H9 (cell line): ENCODE measurements around the gene GSTO2. TPM values are rescaled to one million over a fixed set of nuclear protein-coding genes. Genes with fewer than 3 reads are reported as not detected.

Experiments
- DNase-seq: peaks from one replicate; pipeline ENCODE4 v3.0.0-alpha.2; 2017
- H2AFZ ChIP-seq: one replicate; pipeline ENCODE4 v1.6.1; 2013; ENCODE audit warnings: mild to moderate bottlenecking, low read length, control low read depth, moderate library complexity
- H2AK5ac ChIP-seq: 2 replicates; pipeline ENCODE4 v1.6.1; 2013; ENCODE audit warnings: low read length, control low read depth, mixed read lengths; ENCODE audit not compliant: insufficient read length
- H2BK120ac ChIP-seq: one replicate; pipeline ENCODE4 v1.6.1; 2013; ENCODE audit warnings: low read depth, mild to moderate bottlenecking, low read length, control low read depth, inconsistent platforms; ENCODE audit not compliant: poor library complexity, severe bottlenecking
- H2BK12ac ChIP-seq: 2 replicates; pipeline ENCODE4 v1.6.1; 2013; ENCODE audit warnings: low read length, control low read depth, mixed read lengths, low read depth; ENCODE audit not compliant: insufficient read length
- H2BK15ac ChIP-seq: 2 replicates; pipeline ENCODE4 v1.6.1; 2013; ENCODE audit warnings: low read depth, low read length, control low read depth
- H2BK20ac ChIP-seq: one replicate; pipeline ENCODE4 v1.6.1; 2013; ENCODE audit warnings: low read depth, mild to moderate bottlenecking, low read length, control low read depth, inconsistent platforms; ENCODE audit not compliant: poor library complexity, severe bottlenecking
- H2BK5ac ChIP-seq: 2 replicates; pipeline ENCODE4 v1.6.1; 2013; ENCODE audit warnings: low read length, control low read depth, mixed read lengths; ENCODE audit not compliant: insufficient read length
- H3K14ac ChIP-seq: 2 replicates; pipeline ENCODE4 v1.6.1; 2013; ENCODE audit warnings: low read length, control low read depth; ENCODE audit not compliant: insufficient read depth
- H3K18ac ChIP-seq: 2 replicates; pipeline ENCODE4 v1.6.1; 2013; ENCODE audit warnings: low read depth, mild to moderate bottlenecking, mixed read lengths, low read length, control low read depth; ENCODE audit not compliant: insufficient read length
- H3K23ac ChIP-seq: 2 replicates; pipeline ENCODE4 v1.6.1; 2013; ENCODE audit warnings: low read length, control low read depth, mixed read lengths, low read depth; ENCODE audit not compliant: insufficient read length
- H3K23me2 ChIP-seq: 2 replicates; pipeline ENCODE4 v1.6.1; 2013; ENCODE audit warnings: low read depth, mild to moderate bottlenecking, mixed read lengths, low read length, control low read depth; ENCODE audit not compliant: insufficient read length, poor library complexity, severe bottlenecking
- H3K27ac ChIP-seq: 2 replicates; pipeline ENCODE4 v1.5.1; 2013; ENCODE audit warnings: low read length, control low read depth, mixed read lengths, low read depth; ENCODE audit not compliant: insufficient read length
- H3K27me3 ChIP-seq: 2 replicates; pipeline ENCODE4 v1.6.1; 2013; ENCODE audit warnings: low read length, control low read depth, inconsistent platforms; ENCODE audit not compliant: insufficient read depth
- H3K4ac ChIP-seq: 2 replicates; pipeline ENCODE4 v1.6.1; 2013; ENCODE audit warnings: low read depth, mild to moderate bottlenecking, control low read depth, inconsistent platforms, low read length, moderate library complexity
- H3K4me1 ChIP-seq: 2 replicates; pipeline ENCODE4 v1.6.1; 2013; ENCODE audit warnings: low read length, control low read depth, inconsistent platforms; ENCODE audit not compliant: insufficient read depth
- H3K4me2 ChIP-seq: 2 replicates; pipeline ENCODE4 v1.6.1; 2013; ENCODE audit warnings: low read length, control low read depth, mixed read lengths; ENCODE audit not compliant: insufficient read length, insufficient read depth
- H3K56ac ChIP-seq: 2 replicates; pipeline ENCODE4 v1.6.1; 2013; ENCODE audit warnings: low read depth, mild to moderate bottlenecking, mixed read lengths, low read length, control low read depth; ENCODE audit not compliant: insufficient read length
- H3K79me1 ChIP-seq: 2 replicates; pipeline ENCODE4 v1.6.1; 2013; ENCODE audit warnings: low read depth, mild to moderate bottlenecking, moderate library complexity, low read length, control low read depth, inconsistent platforms; ENCODE audit not compliant: insufficient read depth, poor library complexity, severe bottlenecking
- H3K79me2 ChIP-seq: 2 replicates; pipeline ENCODE4 v1.6.1; 2013; ENCODE audit warnings: low read length, control low read depth, inconsistent platforms; ENCODE audit not compliant: insufficient read depth
- H3K9ac ChIP-seq: 2 replicates; pipeline ENCODE4 v1.6.1; 2013; ENCODE audit warnings: low read length, control low read depth, mixed read lengths; ENCODE audit not compliant: insufficient read length; ENCODE audit errors: extremely low read depth
- H3K9me3 ChIP-seq: one replicate; pipeline ENCODE4 v1.6.1; 2013; ENCODE audit warnings: low read depth, low read length, inconsistent platforms; ENCODE audit not compliant: control insufficient read depth
- H3T11ph ChIP-seq: one replicate; pipeline ENCODE4 v1.6.1; 2013; ENCODE audit warnings: mild to moderate bottlenecking, low read length, control low read depth, inconsistent platforms
- H4K20me1 ChIP-seq: one replicate; pipeline ENCODE4 v1.6.1; 2013; ENCODE audit not compliant: control insufficient read depth, insufficient read length, insufficient read depth
- H4K5ac ChIP-seq: 2 replicates; pipeline ENCODE4 v1.6.1; 2013; ENCODE audit warnings: low read depth, mild to moderate bottlenecking, mixed read lengths, low read length, control low read depth; ENCODE audit not compliant: insufficient read length
- H4K8ac ChIP-seq: replicated peaks from 2 replicates; pipeline ENCODE4 v1.6.1; 2013; ENCODE audit warnings: low read length, control low read depth, mixed read lengths, low read depth; ENCODE audit not compliant: insufficient read length
- H4K91ac ChIP-seq: 2 replicates; pipeline ENCODE4 v1.6.1; 2013; ENCODE audit warnings: low read depth, mild to moderate bottlenecking, moderate library complexity, mixed read lengths, low read length, control low read depth; ENCODE audit not compliant: insufficient read length
- H3K27ac Mint-ChIP-seq, 3 experiments: 2 replicates in 2 of 3; 3 replicates in 1 of 3; pipeline ENCODE4 v1.8.0; 2020 to 2021; ENCODE audit warnings: mixed read lengths in 3 of 3, mild to moderate bottlenecking in 1 of 3, moderate library complexity in 1 of 3
- H3K27me3 Mint-ChIP-seq: 2 replicates; pipeline ENCODE4 v1.8.0; 2021; ENCODE audit warnings: low read depth, mild to moderate bottlenecking, moderate library complexity, mixed read lengths
- H3K36me3 Mint-ChIP-seq, 3 experiments: 2 replicates in 2 of 3; 3 replicates in 1 of 3; pipeline ENCODE4 v1.8.0; 2020 to 2021; ENCODE audit warnings: low read depth in 3 of 3, mixed read lengths in 3 of 3; ENCODE audit not compliant: insufficient read depth in 1 of 3
- H3K4me1 Mint-ChIP-seq, 2 experiments: 2 replicates each; pipeline ENCODE4 v1.8.0; 2020; ENCODE audit warnings: mixed read lengths in 2 of 2
- H3K4me3 Mint-ChIP-seq, 2 experiments: 2 replicates in 1 of 2; 3 replicates in 1 of 2; pipeline ENCODE4 v1.8.0; 2020 to 2021; ENCODE audit warnings: mild to moderate bottlenecking in 2 of 2, mixed read lengths in 2 of 2, moderate library complexity in 1 of 2
- H3K9me3 Mint-ChIP-seq, 2 experiments: 2 replicates in 1 of 2; 3 replicates in 1 of 2; pipeline ENCODE4 v1.8.0; 2020; ENCODE audit warnings: mild to moderate bottlenecking in 2 of 2, mixed read lengths in 2 of 2, moderate library complexity in 1 of 2
- WGBS: extraction: QIAGEN DNeasy Blood & Tissue Kit; methylation state at CpG from one replicate; pipeline ENCODE4 v1.1.7; 2013; ENCODE audit warnings: missing lambda C conversion rate, low lambda C conversion rate, mixed read lengths; ENCODE audit not compliant: insufficient read length; ENCODE audit errors: extremely low coverage; 5-methylcytosine and 5-hydroxymethylcytosine counted together
- total RNA-seq: library from RNA; stranded (reverse); gene quantifications from 2 replicates; pipeline ENCODE4 v1.2.1, GENCODE V29; 2021
- TF ChIP-seq, protein P1 (sequence below): fragments of 200-600 bp; sonication (generic); conservative IDR thresholded peaks from 3 replicates; pipeline ENCODE4 v1.8.0; 2021; ENCODE audit warnings: antibody characterized with exemption, mild to moderate bottlenecking

The GSTO2 gene
- total RNA-seq, 1 experiment from 2014 or later: 14.5 TPM

DNA sequence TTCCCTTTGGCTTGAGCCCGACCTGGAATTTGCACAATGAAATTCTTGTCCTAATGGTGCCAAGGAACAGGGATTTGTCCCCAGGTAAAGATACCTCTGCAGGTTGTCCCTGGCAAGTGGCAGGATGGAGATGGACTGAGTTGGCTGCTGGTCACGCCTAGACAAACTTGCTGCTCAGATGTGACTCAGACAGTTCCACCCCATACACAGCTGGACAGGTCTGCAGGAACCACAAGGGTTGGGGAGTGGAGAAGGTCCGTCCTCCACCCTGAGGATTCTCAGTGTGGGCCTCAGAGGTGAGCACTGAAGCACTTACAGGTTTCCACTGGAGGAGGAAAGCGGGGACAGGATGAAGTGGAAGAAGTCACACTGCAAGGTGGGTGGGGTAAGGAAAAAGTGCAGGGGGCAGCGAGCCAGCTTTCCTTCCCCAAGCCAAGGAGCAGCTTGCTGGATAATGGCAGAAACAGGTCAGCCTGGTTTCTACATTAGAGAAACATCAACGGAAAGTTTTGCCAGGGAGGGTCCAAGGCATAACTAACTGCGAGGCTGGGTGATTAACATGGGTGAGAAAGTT lies 48.8 kb downstream of the GSTO2 start:
- H3K9me3 ChIP-seq: no peaks in the 10 kb centered on the region
- H4K91ac ChIP-seq: no peak overlapping the region
- WGBS: no CpG with 5 or more reads among the region's 7 CpGs
- no peak overlapping the region for H2BK15ac ChIP-seq
- no peak overlapping the region for H2BK12ac ChIP-seq
- no peak overlapping the region for H3K4ac ChIP-seq
- H2BK120ac ChIP-seq: no peak overlapping the region
- no peak overlapping the region for H3K56ac ChIP-seq
- H3K4me3 Mint-ChIP-seq: no peak overlapping the region; a peak in 1 of 5 replicates
- no peak overlapping the region for H2AFZ ChIP-seq
- H3K27me3 ChIP-seq: no peaks in the 10 kb centered on the region
- H3K36me3 Mint-ChIP-seq: peaks cover 20 to 43% (median 31%) of the 10 kb centered on the region in 3 experiments; a peak in 6 of 7 replicates
- peaks cover 15% of the 10 kb centered on the region for H3K4me1 ChIP-seq
- peaks cover 51 to 54% of the 10 kb centered on the region in 2 experiments for H3K4me1 Mint-ChIP-seq
- no peaks in the 10 kb centered on the region for H3K79me1 ChIP-seq
- no peaks in the 10 kb centered on the region for H4K20me1 ChIP-seq
- H2AK5ac ChIP-seq: no peak overlapping the region
- no peak for DNase-seq
- peak overlapping the region in 2 of 3 experiments; percentile 38 to 58; a peak in 3 of 7 replicates for H3K27ac Mint-ChIP-seq
- no peak overlapping the region for H2BK20ac ChIP-seq
- peaks cover 18% of the 10 kb centered on the region; the same call in 1 of the 2 replicates for H3K79me2 ChIP-seq
- H3K9me3 Mint-ChIP-seq: no peaks in the 10 kb centered on the region
- no peak overlapping the region for H3K27ac ChIP-seq
- no peak overlapping the region for H3K4me2 ChIP-seq
- no peak overlapping the region for H2BK5ac ChIP-seq
- no peaks in the 10 kb centered on the region for H3K27me3 Mint-ChIP-seq
- H4K5ac ChIP-seq: no peak overlapping the region
- TF ChIP-seq, protein P1, sequence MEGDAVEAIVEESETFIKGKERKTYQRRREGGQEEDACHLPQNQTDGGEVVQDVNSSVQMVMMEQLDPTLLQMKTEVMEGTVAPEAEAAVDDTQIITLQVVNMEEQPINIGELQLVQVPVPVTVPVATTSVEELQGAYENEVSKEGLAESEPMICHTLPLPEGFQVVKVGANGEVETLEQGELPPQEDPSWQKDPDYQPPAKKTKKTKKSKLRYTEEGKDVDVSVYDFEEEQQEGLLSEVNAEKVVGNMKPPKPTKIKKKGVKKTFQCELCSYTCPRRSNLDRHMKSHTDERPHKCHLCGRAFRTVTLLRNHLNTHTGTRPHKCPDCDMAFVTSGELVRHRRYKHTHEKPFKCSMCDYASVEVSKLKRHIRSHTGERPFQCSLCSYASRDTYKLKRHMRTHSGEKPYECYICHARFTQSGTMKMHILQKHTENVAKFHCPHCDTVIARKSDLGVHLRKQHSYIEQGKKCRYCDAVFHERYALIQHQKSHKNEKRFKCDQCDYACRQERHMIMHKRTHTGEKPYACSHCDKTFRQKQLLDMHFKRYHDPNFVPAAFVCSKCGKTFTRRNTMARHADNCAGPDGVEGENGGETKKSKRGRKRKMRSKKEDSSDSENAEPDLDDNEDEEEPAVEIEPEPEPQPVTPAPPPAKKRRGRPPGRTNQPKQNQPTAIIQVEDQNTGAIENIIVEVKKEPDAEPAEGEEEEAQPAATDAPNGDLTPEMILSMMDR: no peak
- no peak overlapping the region for H3T11ph ChIP-seq
- peak overlapping the region; percentile 9; the same call in 1 of the 2 replicates for H3K14ac ChIP-seq
- H4K8ac ChIP-seq: no peak overlapping the region
- H3K9ac ChIP-seq: no peak overlapping the region
- no peak overlapping the region for H3K18ac ChIP-seq
- H3K23me2 ChIP-seq: no peaks in the 10 kb centered on the region
- no peak overlapping the region for H3K23ac ChIP-seq
